GM12892 (cell line): Measurements from ENCODE around the gene NSD2.

Experiments
- POLR2A ChIP-seq: IDR thresholded peaks from 2 replicates; pipeline ENCODE4 v1.6.1; 2011; ENCODE audit warnings: low read depth, low read length, control low read depth
- POLR2AphosphoS5 ChIP-seq: IDR thresholded peaks from 2 replicates; pipeline ENCODE4 v1.6.1; 2011; ENCODE audit warnings: low read depth, low read length, control low read depth
- TAF1 ChIP-seq: IDR thresholded peaks from 2 replicates; pipeline ENCODE4 v1.6.1; 2011; ENCODE audit warnings: low read depth, mild to moderate bottlenecking, control low read depth, low read length, borderline replicate concordance

GRCh38 chr4:1953335-1953734 lies 82.1 kb downstream of the NSD2 start:
- no peak for TF ChIP-seq POLR2A
- TF ChIP-seq TAF1, result no peak
- TF ChIP-seq POLR2AphosphoS5, result no peak
